HTR-8/SVneo (cell line): Measurements from ENCODE around the gene MRTFA.
A peak's percentile ranks its signal among the peaks of the same experiment; 100 is the strongest.
"Not testable (repeated sequence)": the region's sequence is repeated elsewhere in the genome, so short reads cannot be mapped to it uniquely, and the experiment has no call there.

Experiments
- DNase-seq: peaks from one replicate; pipeline ENCODE4 v3.0.0; 2011; ENCODE audit warnings: low spot score, mixed read lengths; ENCODE audit not compliant: insufficient read length
- FAIRE-seq: peaks from 2 replicates; lab custom pipeline; 2011; peaks lifted over from hg19 to GRCh38; lab: Jason Lieb, UNC

The MRTFA gene

DNA sequence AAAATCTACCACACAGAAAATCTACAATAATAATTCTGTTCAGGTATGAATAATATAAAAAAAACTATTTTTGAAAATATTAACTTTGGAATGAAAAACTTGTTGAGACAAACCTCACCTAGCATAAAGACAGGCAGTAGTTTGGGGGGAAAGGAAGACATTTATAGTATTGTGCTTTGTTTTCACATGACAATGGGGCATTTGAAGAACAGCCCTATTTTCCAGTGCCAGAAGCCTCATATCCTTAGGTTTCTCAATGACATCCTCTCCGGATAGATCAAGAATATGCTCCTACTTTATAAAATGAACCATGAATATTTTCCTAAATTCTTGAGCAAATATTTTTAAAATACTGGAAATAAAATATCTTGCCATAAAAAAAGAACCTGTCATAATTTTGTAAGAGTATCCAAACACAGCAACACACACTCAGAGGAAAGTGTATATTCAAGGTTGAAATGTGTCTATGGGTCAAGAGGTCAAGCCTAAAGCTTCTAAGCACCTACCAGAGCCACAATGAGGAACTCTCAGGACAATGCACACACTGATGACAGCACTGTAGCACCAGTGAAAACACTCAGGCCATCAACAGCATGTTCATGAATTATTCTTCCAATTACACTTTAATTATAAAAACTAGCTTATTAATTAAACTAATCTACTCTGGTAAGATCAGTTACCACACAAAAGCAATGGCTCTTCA, 68.7 kb downstream of the MRTFA start:
- DNase-seq (no peak), FAIRE-seq (no peak)

DNA sequence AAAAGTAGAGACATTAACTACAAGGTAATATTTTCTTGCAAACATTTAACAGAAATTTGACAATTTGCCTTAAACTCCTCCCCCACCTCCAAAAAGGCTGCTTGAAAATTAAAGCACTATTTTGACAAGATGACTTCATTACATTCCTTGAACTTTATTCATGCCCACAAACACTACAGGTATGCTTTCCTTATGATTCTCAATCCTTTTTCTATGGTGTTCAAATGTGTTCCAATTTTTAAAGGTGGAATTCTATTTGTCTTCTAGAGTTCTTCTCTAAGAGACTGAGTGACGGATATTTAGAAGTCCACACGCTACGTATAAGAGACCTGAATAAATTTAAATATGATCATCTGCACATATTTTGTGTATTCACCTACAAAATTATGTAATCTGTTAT, 69.4 kb downstream of the MRTFA start:
- DNase-seq (no peak), FAIRE-seq (no peak)

DNA sequence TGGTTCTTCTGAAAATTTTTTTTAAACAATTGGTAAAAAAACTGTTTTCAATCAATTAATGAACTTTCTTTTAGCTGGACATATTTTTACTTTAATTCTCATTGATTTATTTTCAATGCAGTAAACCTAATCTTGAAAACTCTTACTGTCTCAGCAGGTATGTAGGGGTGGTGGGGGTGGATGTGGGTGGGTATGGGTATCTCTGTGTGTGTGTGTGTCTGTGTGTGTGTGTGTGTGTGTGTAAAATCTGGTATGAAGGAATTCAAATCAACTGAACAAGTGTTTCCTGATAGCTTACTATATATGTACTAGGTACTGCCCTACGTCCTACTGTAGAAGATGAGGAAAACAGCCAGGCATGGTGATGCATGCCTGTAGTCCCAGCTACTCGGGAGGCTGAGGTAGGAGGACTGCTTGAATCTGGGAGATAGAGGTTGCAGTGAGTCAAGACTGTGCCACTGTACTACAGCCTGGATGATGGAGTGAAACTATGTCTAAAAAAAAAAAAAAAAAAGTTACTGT, 75.5 kb downstream of the MRTFA start:
- DNase-seq (no peak), FAIRE-seq (no peak)

DNA sequence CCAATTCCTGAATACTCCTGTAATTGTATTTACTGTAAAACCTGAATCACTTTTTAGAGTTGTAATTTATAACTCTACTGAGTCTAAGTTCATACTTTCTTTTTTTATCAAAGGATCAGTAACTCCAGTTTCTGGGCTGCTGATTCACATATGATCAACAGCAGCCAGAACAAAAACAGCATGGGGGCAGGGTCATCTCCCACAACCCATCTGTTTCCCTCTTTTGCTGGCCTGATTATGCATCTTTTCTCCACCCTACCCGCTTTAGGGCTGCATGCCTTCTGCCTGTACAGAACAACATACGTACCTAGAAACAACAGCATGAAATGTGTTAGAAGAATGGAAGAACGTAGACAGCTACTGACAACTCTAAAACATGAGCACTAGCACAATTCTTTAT, 76.0 kb downstream of the MRTFA start:
- no peak for FAIRE-seq
- DNase-seq: no peak

DNA sequence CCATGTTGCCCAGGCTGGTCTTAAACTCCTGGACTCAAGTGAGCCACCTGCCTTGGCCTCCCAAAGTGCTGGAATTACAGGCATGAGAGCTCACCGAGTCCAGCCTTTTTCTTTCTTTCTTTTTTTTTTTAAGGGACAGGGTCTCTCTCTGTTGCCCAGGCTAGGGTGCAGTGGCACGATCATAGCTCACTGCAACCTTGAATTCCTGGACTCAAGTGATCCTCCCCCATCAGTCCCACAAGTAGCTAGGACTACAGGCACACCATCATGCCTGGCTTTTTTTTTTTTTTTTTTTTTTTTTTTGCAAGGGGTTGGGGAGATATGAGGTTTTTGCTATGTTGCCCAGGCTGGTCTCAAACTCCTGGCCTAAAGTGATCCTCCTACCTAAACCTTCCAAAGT, 78.5 kb downstream of the MRTFA start:
- no peak for FAIRE-seq
- DNase-seq: no peak

DNA sequence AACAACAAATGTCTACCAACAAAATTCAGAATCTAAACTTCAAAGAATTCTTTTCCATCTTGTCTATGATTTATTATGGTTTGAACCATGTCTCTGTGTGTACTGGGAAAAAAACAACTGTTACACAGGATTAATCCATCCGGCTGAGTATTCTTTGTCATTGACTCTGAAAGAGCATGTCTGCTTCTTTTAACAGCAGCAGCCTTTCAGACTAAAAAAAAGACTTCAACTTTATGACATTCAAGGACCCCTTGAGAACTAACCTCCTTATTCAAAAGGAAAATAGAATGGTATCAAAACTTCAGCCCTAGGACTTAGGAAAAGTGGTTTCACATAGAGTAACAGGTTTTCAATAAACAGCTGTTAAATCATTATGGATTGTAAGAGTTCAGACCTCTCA, 79.9 kb downstream of the MRTFA start:
- DNase-seq: no peak
- FAIRE-seq: no peak

DNA sequence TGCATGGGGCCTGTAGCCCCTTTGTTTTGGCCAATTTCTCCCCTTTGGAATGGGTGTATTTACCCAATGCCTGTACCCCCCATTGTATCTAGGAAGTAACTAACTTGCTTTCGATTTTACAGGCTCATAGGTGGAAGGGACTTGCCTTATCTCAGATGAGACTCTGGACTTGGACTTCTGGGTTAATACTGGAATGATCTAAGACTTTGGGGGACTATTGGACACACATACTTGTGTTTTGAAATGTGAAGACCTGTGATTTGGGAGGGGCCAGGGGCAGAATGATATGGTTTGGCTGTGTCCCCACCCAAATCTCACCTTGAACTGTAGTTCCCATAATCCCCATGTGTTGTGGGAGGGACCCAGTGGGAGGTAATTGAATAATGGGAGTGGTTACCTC, 82.5 kb downstream of the MRTFA start:
- DNase-seq, FAIRE-seq: not testable (repeated sequence)

DNA sequence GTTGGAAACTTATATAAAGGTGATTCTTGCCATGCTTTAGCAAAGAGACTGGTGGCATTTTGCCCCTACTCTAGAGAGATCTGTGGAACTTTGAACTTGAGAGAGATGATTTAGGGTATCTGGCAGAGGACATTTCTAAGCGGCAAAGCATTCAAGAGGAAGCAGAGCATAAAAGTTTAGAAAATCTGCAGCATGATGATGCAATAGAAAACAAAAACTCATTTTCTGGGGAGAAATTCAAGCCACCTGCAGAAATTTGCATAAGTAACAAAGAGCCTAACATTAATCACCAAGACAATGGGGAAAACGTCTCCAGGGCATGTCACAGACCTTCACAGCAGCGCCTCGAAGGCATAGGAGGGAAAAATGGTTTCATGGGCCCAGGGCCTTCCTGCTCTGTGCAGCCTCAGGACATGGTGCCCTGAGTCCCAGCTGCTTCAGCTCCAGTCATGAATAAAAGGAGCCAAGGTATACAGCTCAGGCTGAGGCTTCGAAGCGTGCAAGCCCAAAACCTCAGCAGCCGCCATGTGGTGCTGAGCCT, 83.4 kb downstream of the MRTFA start:
- FAIRE-seq (no peak), DNase-seq (no peak)

DNA sequence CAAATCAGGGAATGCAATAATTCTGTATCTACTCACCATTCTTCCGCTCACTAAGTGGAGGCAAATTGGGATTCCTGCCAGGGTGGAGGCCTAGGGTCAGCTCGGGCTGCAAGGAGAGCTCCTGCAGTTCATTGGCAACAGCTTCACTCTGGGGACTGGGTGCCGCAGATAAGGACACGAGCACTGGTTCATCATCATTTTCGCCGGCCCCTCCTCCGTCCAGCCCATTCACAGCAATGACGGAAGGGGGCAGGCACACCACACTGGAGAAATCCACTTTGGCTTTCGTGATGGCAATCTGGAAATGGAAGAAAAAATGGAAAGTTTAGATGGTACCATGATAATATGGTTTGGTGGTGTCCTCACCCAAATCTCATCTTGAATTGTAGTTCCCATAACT, 84.4 kb downstream of the MRTFA start:
- no peak for FAIRE-seq
- no peak for DNase-seq

DNA sequence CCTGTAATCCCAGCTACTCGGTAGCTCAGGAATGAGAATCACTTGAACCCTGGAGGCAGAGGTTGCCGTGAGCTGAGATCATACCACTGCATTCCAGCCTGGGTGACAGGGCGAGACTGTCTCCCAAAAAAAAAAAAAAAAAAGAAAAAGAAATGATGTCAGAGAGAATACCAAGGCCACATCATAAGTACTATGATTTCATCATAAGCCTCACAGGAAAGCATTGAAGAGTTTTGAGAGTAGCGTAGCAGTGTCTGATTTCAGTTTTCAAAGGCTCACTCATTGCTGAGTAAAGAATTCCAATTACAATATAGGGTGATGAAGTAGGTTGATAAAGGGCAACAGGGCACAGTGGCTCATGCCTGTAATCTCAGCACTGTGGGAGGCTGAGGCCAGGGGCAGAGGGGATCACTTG, 88.8 kb downstream of the MRTFA start:
- no peak for DNase-seq
- FAIRE-seq: no peak

DNA sequence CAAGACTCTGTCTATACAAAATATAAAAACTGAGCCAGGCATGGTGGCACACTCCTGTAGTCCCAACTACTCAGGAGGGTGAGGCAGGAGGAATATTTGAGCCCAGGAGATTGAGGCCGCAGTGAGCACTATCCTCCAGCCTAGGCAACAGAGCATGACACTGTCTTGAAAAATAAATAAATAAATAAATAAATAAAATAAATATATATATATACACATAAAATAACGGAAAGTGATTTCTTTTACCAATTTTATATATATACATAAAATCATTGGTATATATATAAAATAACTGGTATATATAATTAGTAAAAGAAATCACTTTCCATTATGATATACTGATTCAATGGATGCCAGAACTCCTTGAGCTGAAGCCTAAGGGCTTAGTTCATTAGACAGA, 91.8 kb downstream of the MRTFA start:
- FAIRE-seq: no peak
- DNase-seq: no peak

DNA sequence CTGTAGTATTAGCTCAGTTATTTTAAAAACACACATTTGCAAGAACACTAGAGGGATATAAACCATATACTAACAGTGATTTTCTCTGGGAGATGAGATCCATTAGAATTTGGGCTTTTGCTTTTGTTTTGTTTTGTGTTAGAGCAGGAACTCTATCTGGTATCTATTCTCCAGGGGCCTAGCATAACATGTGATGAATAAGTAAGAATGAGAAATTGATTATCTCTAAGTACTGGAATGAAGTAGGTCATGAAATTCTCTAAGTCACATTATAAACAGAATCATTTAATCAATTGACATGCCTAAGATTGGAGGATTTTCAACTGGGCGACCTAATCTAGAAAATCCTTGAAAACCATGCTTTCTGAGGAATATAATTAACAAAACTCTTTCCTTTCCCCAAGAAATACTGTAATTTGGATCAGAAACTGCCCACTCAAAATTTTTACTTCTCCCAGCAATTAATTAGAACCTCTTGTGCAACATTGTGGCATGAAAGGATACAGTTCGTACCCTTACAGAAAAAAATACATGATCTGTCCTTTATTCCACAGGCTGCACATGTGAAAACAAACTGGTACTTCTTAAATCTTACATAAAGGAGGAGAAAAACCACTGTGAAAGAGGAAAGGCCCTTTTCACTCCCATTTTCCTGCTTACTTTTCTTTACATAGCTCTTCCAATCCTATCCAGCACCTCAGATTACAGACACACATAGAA, 93.5 kb downstream of the MRTFA start:
- FAIRE-seq: no peak
- DNase-seq: no peak

DNA sequence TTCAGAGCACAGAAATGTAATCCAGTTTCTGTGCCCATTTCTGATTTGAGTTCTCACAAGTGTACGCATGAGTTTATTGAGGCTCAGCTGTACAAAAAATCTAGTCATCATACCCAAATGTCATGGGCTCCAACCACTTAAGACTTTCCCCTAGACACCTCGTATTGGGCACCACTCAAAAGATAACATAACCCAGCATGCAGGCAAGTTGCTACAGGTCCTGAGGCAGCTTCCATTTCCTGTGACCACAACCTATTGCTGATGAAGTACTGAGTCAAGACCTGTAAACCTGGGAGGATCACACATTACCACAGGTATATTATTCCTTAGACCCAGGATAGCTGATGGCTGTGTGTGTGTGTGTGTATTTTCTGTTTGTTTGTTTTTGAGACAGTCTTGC, 95.2 kb downstream of the MRTFA start:
- DNase-seq (peak; percentile 42), FAIRE-seq (no peak)

DNA sequence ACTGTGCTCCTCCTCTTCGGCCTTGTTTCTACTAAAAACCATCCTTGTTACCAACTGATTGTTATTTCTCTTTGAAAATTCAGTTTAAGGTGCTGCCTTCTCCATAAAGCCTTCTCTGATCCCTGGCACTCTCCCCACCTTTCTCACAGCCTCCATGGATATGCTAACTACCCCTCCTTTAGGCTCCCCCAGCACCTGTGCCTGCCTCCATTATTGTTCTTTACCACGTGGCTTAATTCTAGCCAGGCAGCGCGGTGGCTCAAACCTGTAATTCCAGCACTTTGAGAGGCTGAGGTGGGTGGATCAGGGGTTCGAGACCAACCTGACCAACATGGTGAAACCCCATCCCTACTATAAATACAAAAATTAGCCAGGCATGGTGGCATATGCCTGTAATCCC, 96.3 kb downstream of the MRTFA start:
- FAIRE-seq (no peak), DNase-seq (no peak)

DNA sequence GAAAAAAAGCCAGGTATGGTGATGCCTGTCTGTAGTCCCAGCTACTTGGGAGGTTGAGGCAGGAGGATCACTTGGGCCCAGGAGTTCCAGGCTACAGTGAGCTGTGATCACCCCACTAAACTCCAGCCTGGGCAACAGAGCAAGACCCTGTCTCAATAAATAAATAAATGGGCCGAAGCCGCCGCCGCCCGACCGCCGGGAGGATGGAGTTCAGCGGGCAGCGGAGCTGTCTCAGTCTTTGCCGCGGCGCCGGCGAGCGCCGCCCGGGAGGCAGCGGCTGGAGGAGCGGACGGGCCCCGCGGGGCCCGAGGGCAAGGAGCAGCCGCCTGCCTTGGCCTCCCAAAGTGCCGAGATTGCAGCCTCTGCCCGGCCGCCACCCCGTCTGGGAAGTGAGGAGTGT, 100.4 kb downstream of the MRTFA start:
- FAIRE-seq, DNase-seq: not testable (repeated sequence)

DNA sequence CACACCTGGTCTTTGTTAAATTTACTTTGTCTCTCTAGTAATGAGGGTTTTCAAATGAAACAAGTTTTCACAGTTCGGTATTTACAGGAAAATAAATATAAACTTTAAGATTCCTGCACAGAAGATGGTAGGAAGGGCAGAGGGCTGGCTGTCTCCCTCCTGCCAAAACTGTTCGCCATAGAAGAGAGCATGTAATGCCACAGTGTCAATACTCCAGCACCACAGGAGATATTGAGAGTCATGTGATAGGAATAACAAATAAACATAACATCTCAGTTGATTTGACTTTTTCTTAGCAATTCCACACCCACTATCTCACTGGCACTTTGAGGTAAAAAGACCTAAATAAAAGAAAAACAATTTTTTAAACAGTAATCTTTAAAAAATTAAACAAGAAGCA, 100.9 kb downstream of the MRTFA start:
- FAIRE-seq (no peak), DNase-seq (no peak)

DNA sequence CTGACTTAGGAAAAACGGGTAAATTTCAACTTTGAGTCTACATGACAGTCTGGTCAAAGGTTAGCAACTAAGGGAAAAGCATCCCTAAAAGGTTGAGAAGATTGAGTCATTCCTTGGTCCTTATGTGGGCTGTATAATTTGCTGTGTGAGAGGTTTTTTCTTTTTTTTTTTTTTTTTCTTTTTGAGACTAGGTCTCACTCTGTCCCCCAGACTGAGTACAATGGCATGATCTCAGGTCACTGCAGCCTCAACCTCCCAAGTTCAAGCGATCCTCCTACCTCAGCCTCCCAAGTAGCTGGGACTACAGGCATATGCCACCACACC, 101.4 kb downstream of the MRTFA start:
- FAIRE-seq: no peak
- DNase-seq: no peak

DNA sequence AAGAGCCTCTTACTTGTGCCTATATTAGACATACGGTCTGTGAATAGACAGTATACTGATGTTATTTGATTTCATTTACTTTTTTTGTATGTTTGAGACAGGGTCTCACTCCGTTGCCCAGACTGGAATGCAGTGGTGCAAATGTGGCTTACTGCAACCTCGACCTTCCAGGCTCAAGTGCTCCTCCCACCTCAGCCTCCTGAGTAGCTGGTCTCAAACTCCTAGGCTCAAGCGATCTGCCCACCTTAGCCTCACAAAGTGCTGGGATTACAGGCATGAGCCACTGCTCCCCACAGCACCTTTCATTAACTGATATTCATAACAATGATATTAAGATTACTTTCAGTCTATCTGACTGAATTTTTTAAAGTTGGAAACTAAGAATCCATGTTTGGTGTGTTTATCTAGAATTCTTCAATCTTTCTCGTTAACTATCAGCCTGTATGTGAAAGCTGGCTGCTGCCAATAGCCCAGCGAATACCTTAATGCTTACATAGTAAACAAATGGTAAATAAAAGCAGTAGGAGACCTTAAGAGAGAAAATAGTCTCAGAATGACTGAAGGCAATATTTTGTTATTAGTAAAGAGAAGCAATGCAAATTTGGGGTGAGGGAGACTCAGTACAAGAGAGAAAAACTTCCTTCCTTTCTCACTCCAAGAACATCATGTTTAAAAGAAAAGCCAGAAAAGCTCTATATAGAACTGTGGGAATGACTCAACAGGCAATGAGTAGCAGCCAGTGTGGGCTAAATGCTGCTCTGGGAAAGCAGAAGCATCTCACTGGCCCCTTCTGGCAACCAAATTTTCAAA, 101.9 kb downstream of the MRTFA start:
- DNase-seq (peak; percentile 24), FAIRE-seq (no peak)

DNA sequence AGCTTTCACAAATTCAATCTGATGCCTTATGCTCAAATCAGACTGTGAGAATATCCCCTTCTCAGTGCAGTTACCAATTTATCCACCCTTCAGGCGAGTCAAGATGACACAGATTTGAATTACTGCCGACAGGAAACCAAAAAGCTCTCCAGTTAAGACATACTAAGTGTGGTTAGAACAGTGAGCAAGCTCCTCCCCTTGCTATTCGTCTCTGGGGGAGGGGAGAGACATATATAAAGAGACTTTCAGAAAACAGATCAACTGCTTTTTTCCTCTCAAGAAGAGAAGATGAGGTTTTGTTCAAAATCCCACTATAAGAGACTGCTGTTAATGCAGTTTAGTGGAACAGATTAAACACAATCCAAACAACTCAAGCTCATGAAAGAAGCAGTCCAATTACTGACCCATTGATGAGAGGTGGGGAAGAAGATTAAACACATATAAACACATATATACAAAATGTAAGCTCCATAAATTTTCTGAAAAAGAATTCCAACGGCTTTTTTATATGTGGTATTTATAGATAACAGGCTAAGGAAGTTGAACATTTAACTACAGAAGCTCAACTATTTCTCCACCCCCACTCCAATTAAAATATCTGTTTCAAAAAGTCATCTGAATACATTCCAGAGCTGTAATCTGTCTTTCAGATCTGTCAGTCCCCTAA, 102.7 kb downstream of the MRTFA start:
- DNase-seq (peak; percentile 66), FAIRE-seq (no peak)
